PC-3 (cell line): ENCODE results near the gene PAPOLB. TPM values are rescaled to one million over a fixed set of nuclear protein-coding genes. Genes with fewer than 3 reads are reported as not detected.

Experiments used
- ATAC-seq: fragments of 200-7000 bp; cut with Tn5 transposase; 2 replicates; pipeline ENCODE4 v1.9.1; 2020; ENCODE audit warnings: mild to moderate bottlenecking, moderate library complexity
- BruUV-seq: library from RNA; stranded (reverse); fragments of 400-500 nt; replicated peaks from 2 replicates; lab custom pipeline; 2021; lab: Mats Ljungman, UMichigan
- CTCF ChIA-PET: fragments of 300-600 bp; sonication (Branson Sonifier 250); formaldehyde crosslinking; loops from one replicate; lab custom pipeline; 2022; ENCODE audit warnings: antibody characterized with exemption; lab: Charles Lee
- POLR2A ChIA-PET: fragments of 300-600 bp; sonication (Branson Sonifier 250); formaldehyde crosslinking; loops from one replicate; lab custom pipeline; 2022; ENCODE audit warnings: antibody characterized with exemption; ENCODE audit not compliant: unreplicated experiment; lab: Charles Lee
- DNase-seq: peaks from one replicate; pipeline ENCODE4 v3.0.0-alpha.2; 2015
- H2AFZ ChIP-seq: fragments of 300-600 bp; sonication (generic); 2 replicates; pipeline ENCODE4 v1.6.0; 2016; ENCODE audit warnings: antibody characterized with exemption, low read length
- H3F3A ChIP-seq: fragments of 300-600 bp; sonication (generic); one replicate; pipeline ENCODE4 v1.6.0; 2017; ENCODE audit warnings: antibody characterized with exemption, low read length, control low read depth, mild to moderate bottlenecking; ENCODE audit not compliant: unreplicated experiment
- H3K27ac ChIP-seq: fragments of 300-600 bp; sonication (generic); 2 replicates; pipeline ENCODE4 v1.5.1; 2016; ENCODE audit warnings: mild to moderate bottlenecking, low read length
- H3K27me3 ChIP-seq: fragments of 300-600 bp; sonication (generic); 2 replicates; pipeline ENCODE4 v1.6.1; 2016; ENCODE audit warnings: low read length, mixed read lengths
- H3K36me3 ChIP-seq: fragments of 300-600 bp; sonication (generic); 2 replicates; pipeline ENCODE4 v1.6.1; 2016; ENCODE audit warnings: low read depth, mixed run types, low read length, mixed read lengths
- H3K4me1 ChIP-seq: fragments of 300-600 bp; sonication (generic); 2 replicates; pipeline ENCODE4 v1.5.1; 2016; ENCODE audit warnings: low read length; ENCODE audit not compliant: insufficient read depth
- H3K4me2 ChIP-seq: fragments of 300-600 bp; sonication (generic); 2 replicates; pipeline ENCODE4 v1.6.0; 2016; ENCODE audit warnings: low read length
- H3K4me3 ChIP-seq: fragments of 300-600 bp; sonication (generic); 2 replicates; pipeline ENCODE4 v1.5.1; 2016; ENCODE audit warnings: mild to moderate bottlenecking, low read length, mixed read lengths
- H3K79me2 ChIP-seq: fragments of 300-600 bp; sonication (generic); 2 replicates; pipeline ENCODE4 v1.6.1; 2017; ENCODE audit warnings: low read length, mixed read lengths
- H3K9ac ChIP-seq: fragments of 300-600 bp; sonication (generic); 2 replicates; pipeline ENCODE4 v1.6.0; 2016; ENCODE audit warnings: mild to moderate bottlenecking, low read length
- H3K9me2 ChIP-seq: fragments of 300-600 bp; sonication (generic); replicated peaks from 2 replicates; pipeline ENCODE4 v1.6.1; 2016; ENCODE audit warnings: mixed run types, low read length, mixed read lengths
- H3K9me3 ChIP-seq: fragments of 300-600 bp; sonication (generic); 2 replicates; pipeline ENCODE4 v1.6.1; 2016; ENCODE audit warnings: low read length, mixed read lengths
- H4K20me1 ChIP-seq: fragments of 300-600 bp; sonication (generic); 2 replicates; pipeline ENCODE4 v1.6.1; 2016; ENCODE audit warnings: low read length, mixed read lengths
- EZH2 ChIP-seq: fragments of 300-600 bp; sonication (generic); IDR thresholded peaks from one replicate; pipeline ENCODE4 v1.6.1; 2017; ENCODE audit warnings: antibody characterized with exemption, mild to moderate bottlenecking, low read length; ENCODE audit not compliant: unreplicated experiment
- EZH2phosphoT487 ChIP-seq: fragments of 300-600 bp; sonication (generic); IDR thresholded peaks from 2 replicates; pipeline ENCODE4 v1.6.1; 2018; ENCODE audit warnings: mild to moderate bottlenecking, antibody characterized with exemption, low read length, borderline replicate concordance
- intact Hi-C: fragments of 100-400 bp; cut with micrococcal nuclease; formaldehyde crosslinking; loops from 2 replicates; pipeline ENCODE4 v1.9.0; 2023
- total RNA-seq: library from RNA; depleted of rRNA; stranded (reverse); fragments of >200 nt; gene quantifications from 2 replicates; pipeline ENCODE4 v1.2.3, GENCODE V29; 2014
- TF ChIP-seq, protein P1 (sequence below): fragments of 300-600 bp; sonication (generic); conservative IDR thresholded peaks from 2 replicates; pipeline ENCODE4 v1.5.1; 2017; ENCODE audit warnings: antibody characterized with exemption, low read depth, mild to moderate bottlenecking, low read length

The PAPOLB gene
- total RNA-seq, 1 experiment from 2014 or later = 0.29 TPM

GRCh38 chr7:4822677-4823076, 39.2 kb downstream of the PAPOLB start:
- intact Hi-C loops = no loop called here
- no peak overlapping the region for H2AFZ ChIP-seq
- CTCF ChIA-PET = no interaction called here

DNA sequence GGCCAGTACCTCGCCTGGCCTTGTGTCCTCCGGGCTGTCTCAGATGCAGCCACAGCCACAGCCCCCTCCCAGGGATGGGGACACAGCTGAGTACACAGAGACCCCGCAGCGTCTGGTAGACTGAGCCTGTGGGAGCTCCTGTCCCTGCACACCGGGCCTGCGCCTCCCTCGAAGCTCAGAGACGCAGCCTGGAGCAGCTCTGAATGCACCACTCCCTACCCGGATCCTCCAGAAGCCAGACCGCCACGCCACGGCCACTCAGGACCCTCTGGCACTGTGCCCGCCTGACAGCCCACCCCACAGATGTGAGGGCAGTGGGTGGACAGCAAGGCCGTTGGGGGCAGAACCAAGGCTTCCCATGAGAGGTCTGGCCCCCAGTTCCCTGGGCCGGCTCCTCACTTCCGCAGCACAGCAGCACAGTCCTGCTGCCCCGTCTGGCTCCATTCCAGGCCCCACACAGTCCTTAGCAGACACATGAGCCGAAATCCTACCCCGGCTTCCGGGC, 40.8 kb downstream of the PAPOLB start:
- H3K9ac ChIP-seq = no peak overlapping the region
- no peaks in the 10 kb centered on the region for H3K9me2 ChIP-seq
- no peaks in the 10 kb centered on the region for H3K79me2 ChIP-seq
- intact Hi-C loops = no loop called here
- no peaks in the 10 kb centered on the region for H3K27me3 ChIP-seq
- H3K36me3 ChIP-seq = no peaks in the 10 kb centered on the region
- no peak overlapping the region for H3K4me2 ChIP-seq
- no peaks in the 10 kb centered on the region for H3K9me3 ChIP-seq
- H3K4me1 ChIP-seq = no peaks in the 10 kb centered on the region
- POLR2A ChIA-PET = no interaction called here
- no peak for DNase-seq
- no peak for ATAC-seq
- no peak overlapping the region for H3K27ac ChIP-seq
- BruUV-seq = no TSS peak
- H3F3A ChIP-seq = no peaks in the 10 kb centered on the region
- CTCF ChIA-PET = no interaction called here
- TF ChIP-seq EZH2phosphoT487 = no peak
- TF ChIP-seq, protein P1, sequence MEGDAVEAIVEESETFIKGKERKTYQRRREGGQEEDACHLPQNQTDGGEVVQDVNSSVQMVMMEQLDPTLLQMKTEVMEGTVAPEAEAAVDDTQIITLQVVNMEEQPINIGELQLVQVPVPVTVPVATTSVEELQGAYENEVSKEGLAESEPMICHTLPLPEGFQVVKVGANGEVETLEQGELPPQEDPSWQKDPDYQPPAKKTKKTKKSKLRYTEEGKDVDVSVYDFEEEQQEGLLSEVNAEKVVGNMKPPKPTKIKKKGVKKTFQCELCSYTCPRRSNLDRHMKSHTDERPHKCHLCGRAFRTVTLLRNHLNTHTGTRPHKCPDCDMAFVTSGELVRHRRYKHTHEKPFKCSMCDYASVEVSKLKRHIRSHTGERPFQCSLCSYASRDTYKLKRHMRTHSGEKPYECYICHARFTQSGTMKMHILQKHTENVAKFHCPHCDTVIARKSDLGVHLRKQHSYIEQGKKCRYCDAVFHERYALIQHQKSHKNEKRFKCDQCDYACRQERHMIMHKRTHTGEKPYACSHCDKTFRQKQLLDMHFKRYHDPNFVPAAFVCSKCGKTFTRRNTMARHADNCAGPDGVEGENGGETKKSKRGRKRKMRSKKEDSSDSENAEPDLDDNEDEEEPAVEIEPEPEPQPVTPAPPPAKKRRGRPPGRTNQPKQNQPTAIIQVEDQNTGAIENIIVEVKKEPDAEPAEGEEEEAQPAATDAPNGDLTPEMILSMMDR = no peak
- no peak for TF ChIP-seq EZH2
- no peak overlapping the region for H2AFZ ChIP-seq
- no peaks in the 10 kb centered on the region for H4K20me1 ChIP-seq
- H3K4me3 ChIP-seq = no peak overlapping the region

More at GRCh38 chr7:4822677-4823076, 39.2 kb downstream of the PAPOLB start:
- H3K9me3 ChIP-seq = no peaks in the 10 kb centered on the region
- no peaks in the 10 kb centered on the region for H3K9me2 ChIP-seq
- H3K36me3 ChIP-seq = no peaks in the 10 kb centered on the region
- H3K4me1 ChIP-seq = no peaks in the 10 kb centered on the region
- ATAC-seq = no peak
- no peak overlapping the region for H3K27ac ChIP-seq
- POLR2A ChIA-PET = no interaction called here
- no TSS peak for BruUV-seq
- H3K9ac ChIP-seq = no peak overlapping the region
- H4K20me1 ChIP-seq = no peaks in the 10 kb centered on the region
- H3K4me3 ChIP-seq = no peak overlapping the region
- H3K27me3 ChIP-seq = no peaks in the 10 kb centered on the region
- no peaks in the 10 kb centered on the region for H3K79me2 ChIP-seq
- no peak overlapping the region for H3K4me2 ChIP-seq
- TF ChIP-seq, protein P1 = no peak
- TF ChIP-seq EZH2 = no peak
- no peak for TF ChIP-seq EZH2phosphoT487
- no peak for DNase-seq
- H3F3A ChIP-seq = no peaks in the 10 kb centered on the region

DNA sequence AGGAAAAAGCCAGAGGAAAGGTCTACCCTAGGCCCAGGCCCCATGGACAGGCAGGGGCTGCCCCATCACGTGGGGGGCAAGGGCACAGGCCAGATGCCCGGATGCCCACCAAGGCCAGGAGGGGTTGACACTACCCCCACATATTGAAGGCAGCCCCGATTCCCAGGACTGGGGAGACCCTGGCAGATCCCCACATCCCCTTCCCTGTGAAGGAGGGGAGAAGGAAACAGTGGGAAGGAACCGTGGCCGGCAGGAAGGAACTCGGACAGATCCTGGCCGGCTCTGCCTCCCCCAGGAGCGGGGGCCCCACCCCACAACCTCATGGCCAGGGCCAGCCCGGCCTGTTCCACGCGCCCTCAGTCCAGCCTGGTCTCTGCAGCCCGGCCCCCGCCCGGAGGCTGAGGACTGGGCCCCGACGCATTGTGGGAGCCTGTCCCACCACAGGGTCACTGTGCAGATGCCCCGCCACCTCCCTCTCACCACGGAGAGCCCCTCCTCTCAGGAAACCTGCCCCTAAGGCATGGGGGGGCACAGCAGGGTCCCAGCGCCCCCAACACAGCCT, 41.3 kb downstream of the PAPOLB start:
- H3K9me3 ChIP-seq = no peaks in the 10 kb centered on the region
- no peak overlapping the region for H2AFZ ChIP-seq
- no peaks in the 10 kb centered on the region for H3F3A ChIP-seq
- H3K4me1 ChIP-seq = no peaks in the 10 kb centered on the region
- no peak overlapping the region for H3K9ac ChIP-seq
- intact Hi-C loops = no loop called here
- no peaks in the 10 kb centered on the region for H3K79me2 ChIP-seq
- H3K4me2 ChIP-seq = no peak overlapping the region
- H4K20me1 ChIP-seq = no peaks in the 10 kb centered on the region
- H3K9me2 ChIP-seq = no peaks in the 10 kb centered on the region
- DNase-seq (no peak), ATAC-seq (no peak)
- ChIA-PET POLR2A (no interaction called here), CTCF (no interaction called here)
- no peak overlapping the region for H3K27ac ChIP-seq
- no TSS peak for BruUV-seq
- TF ChIP-seq EZH2 (no peak), EZH2phosphoT487 (no peak)
- TF ChIP-seq, protein P1 = no peak
- no peaks in the 10 kb centered on the region for H3K27me3 ChIP-seq
- H3K36me3 ChIP-seq = no peaks in the 10 kb centered on the region
- no peak overlapping the region for H3K4me3 ChIP-seq
